H1 (cell line): ENCODE results near the gene KATNAL1. TPM values are rescaled to one million over a fixed set of nuclear protein-coding genes. Genes with fewer than 3 reads are reported as not detected.

Source experiments
- CTCF ChIA-PET: fragments of 300-600 bp; sonication (Branson Sonifier 250); formaldehyde crosslinking; loops from one replicate; lab custom pipeline; 2021; ENCODE audit not compliant: partially characterized antibody; lab: Charles Lee
- POLR2A ChIA-PET: fragments of 300-600 bp; sonication (Branson Sonifier 250); formaldehyde crosslinking; loops from one replicate; lab custom pipeline; 2021; ENCODE audit warnings: inconsistent platforms; ENCODE audit not compliant: partially characterized antibody; lab: Charles Lee
- DNase-seq, 2 experiments: peaks; one replicate each; pipeline versions ENCODE4 v3.0.0 to v3.0.0-alpha.2; 2010 to 2022; ENCODE audit warnings: low spot score in 2 of 2, low read depth in 1 of 2, mixed read lengths in 1 of 2
- FAIRE-seq: peaks from 2 replicates; lab custom pipeline; 2011; peaks lifted over from hg19 to GRCh38; lab: Jason Lieb, UNC
- H2AFZ ChIP-seq: 2 replicates; pipeline ENCODE4 v1.8.1; 2012; ENCODE audit warnings: low read length, inconsistent platforms
- H2AK5ac ChIP-seq: 2 replicates; pipeline ENCODE4 v1.6.1; 2013; ENCODE audit warnings: low read depth, low read length
- H2BK120ac ChIP-seq: replicated peaks from 2 replicates; pipeline ENCODE3; 2013; ENCODE audit warnings: low read depth, low read length, inconsistent platforms
- H2BK12ac ChIP-seq: 2 replicates; pipeline ENCODE4 v1.6.1; 2013; ENCODE audit warnings: low read depth, low read length
- H2BK15ac ChIP-seq: 2 replicates; pipeline ENCODE4 v1.6.1; 2013; ENCODE audit warnings: low read length
- H2BK20ac ChIP-seq: 2 replicates; pipeline ENCODE4 v1.6.1; 2013; ENCODE audit warnings: low read length
- H2BK5ac ChIP-seq: 2 replicates; pipeline ENCODE4 v1.6.1; 2013; ENCODE audit warnings: low read depth, low read length
- H3K14ac ChIP-seq: 2 replicates; pipeline ENCODE4 v1.6.1; 2013; ENCODE audit warnings: inconsistent platforms; ENCODE audit not compliant: insufficient read length
- H3K18ac ChIP-seq: 2 replicates; pipeline ENCODE4 v1.6.1; 2013; ENCODE audit warnings: low read length; ENCODE audit errors: extremely low read depth
- H3K23ac ChIP-seq: 2 replicates; pipeline ENCODE4 v1.6.1; 2013; ENCODE audit warnings: inconsistent platforms; ENCODE audit not compliant: insufficient read length
- H3K23me2 ChIP-seq: 2 replicates; pipeline ENCODE4 v1.6.1; 2013; ENCODE audit warnings: low read depth, low read length
- H3K27ac ChIP-seq: 2 replicates; pipeline ENCODE4 v1.6.1; 2011; ENCODE audit warnings: low read depth, low read length, inconsistent platforms
- H3K27me3 ChIP-seq, 4 experiments: replicated peaks in 1 of 4; 1 replicate in 1 of 4; 2 replicates in 3 of 4; pipeline versions ENCODE4 v1.6.1 to v1.8.1; 2011 to 2013; ENCODE audit warnings: low read length in 3 of 4, mild to moderate bottlenecking in 3 of 4, inconsistent platforms in 2 of 4, mixed read lengths in 2 of 4, moderate library complexity in 1 of 4; ENCODE audit not compliant: control insufficient read depth in 3 of 4, insufficient read depth in 3 of 4; ENCODE audit errors: extremely low read depth in 1 of 4
- H3K36me3 ChIP-seq, 4 experiments: 2 replicates each; pipeline versions ENCODE4 v1.6.1 to v1.8.1; 2011 to 2013; ENCODE audit warnings: mild to moderate bottlenecking in 4 of 4, low read length in 3 of 4, moderate library complexity in 2 of 4, control low read depth in 1 of 4, inconsistent platforms in 1 of 4; ENCODE audit not compliant: insufficient read depth in 4 of 4, control insufficient read depth in 2 of 4
- H3K4ac ChIP-seq: replicated peaks from 2 replicates; pipeline ENCODE3; 2013; ENCODE audit warnings: low read length, low read depth, mixed read lengths, inconsistent platforms; ENCODE audit not compliant: insufficient read length
- H3K4me1 ChIP-seq, 4 experiments: replicated peaks in 1 of 4; 1 replicate in 1 of 4; 2 replicates in 3 of 4; pipeline versions ENCODE4 v1.6.1 to v1.8.1; 2011 to 2013; ENCODE audit warnings: low read length in 3 of 4, inconsistent platforms in 2 of 4, mixed read lengths in 1 of 4; ENCODE audit not compliant: insufficient read depth in 4 of 4, control insufficient read depth in 3 of 4
- H3K4me2 ChIP-seq, 2 experiments: 2 replicates each; pipeline versions ENCODE4 v1.6.1 to v1.8.1; 2011 to 2013; ENCODE audit warnings: low read depth in 2 of 2, low read length in 2 of 2, control low read depth in 1 of 2, inconsistent platforms in 1 of 2, mild to moderate bottlenecking in 1 of 2; ENCODE audit not compliant: insufficient read depth in 1 of 2
- H3K4me3 ChIP-seq, 4 experiments: fragments of 200-600, 300-600 bp in 1 of 4; sonication (generic), shearing (Covaris generic), sonication (Bioruptor Twin) in 1 of 4; 2 replicates each; pipeline versions ENCODE4 v1.5.1 to v1.8.1; 2011 to 2016; ENCODE audit warnings: low read length in 4 of 4, low read depth in 3 of 4, control low read depth in 2 of 4, inconsistent platforms in 2 of 4, mild to moderate bottlenecking in 2 of 4, mixed read lengths in 1 of 4, moderate library complexity in 1 of 4; ENCODE audit not compliant: insufficient read depth in 2 of 4; ENCODE audit errors: extremely low read depth in 1 of 4
- H3K56ac ChIP-seq: replicated peaks from 2 replicates; pipeline ENCODE3; 2013; ENCODE audit warnings: low read depth, mild to moderate bottlenecking, mixed read lengths, low read length, inconsistent platforms; ENCODE audit not compliant: insufficient read length
- H3K79me1 ChIP-seq: 2 replicates; pipeline ENCODE4 v1.6.1; 2013; ENCODE audit warnings: low read depth, low read length, control low read depth
- H3K79me2 ChIP-seq, 2 experiments: 2 replicates each; pipeline versions ENCODE4 v1.6.1 to v1.8.1; 2012 to 2013; ENCODE audit warnings: low read length in 2 of 2, mild to moderate bottlenecking in 2 of 2, inconsistent platforms in 1 of 2; ENCODE audit not compliant: insufficient read depth in 2 of 2, control insufficient read depth in 1 of 2
- H3K9ac ChIP-seq, 4 experiments: replicated peaks in 1 of 4; 1 replicate in 1 of 4; 2 replicates in 3 of 4; pipeline versions ENCODE4 v1.6.1 to v1.8.1; 2011 to 2013; ENCODE audit warnings: low read depth in 3 of 4, low read length in 3 of 4, control low read depth in 2 of 4, mild to moderate bottlenecking in 2 of 4, moderate library complexity in 2 of 4, inconsistent platforms in 1 of 4; ENCODE audit errors: extremely low read depth in 1 of 4
- H3K9me3 ChIP-seq, 2 experiments: 2 replicates each; pipeline versions ENCODE4 v1.6.1 to v1.8.1; 2012 to 2013; ENCODE audit warnings: mild to moderate bottlenecking in 2 of 2, moderate library complexity in 2 of 2, control low read depth in 1 of 2, inconsistent platforms in 1 of 2, low read depth in 1 of 2, low read length in 1 of 2, mixed read lengths in 1 of 2; ENCODE audit not compliant: insufficient read depth in 2 of 2
- H4K20me1 ChIP-seq, 2 experiments: replicated peaks in 1 of 2; 2 replicates each; pipeline versions ENCODE3 to v1.8.1; 2011 to 2013; ENCODE audit warnings: inconsistent platforms in 2 of 2, low read length in 2 of 2, mild to moderate bottlenecking in 1 of 2; ENCODE audit not compliant: insufficient read depth in 2 of 2, control insufficient read depth in 1 of 2
- H4K5ac ChIP-seq: 2 replicates; pipeline ENCODE4 v1.6.1; 2013; ENCODE audit warnings: low read length, low read depth, mixed read lengths, inconsistent platforms; ENCODE audit not compliant: insufficient read length
- H4K8ac ChIP-seq: 2 replicates; pipeline ENCODE4 v1.8.0; 2013; ENCODE audit warnings: mild to moderate bottlenecking, moderate library complexity, low read length, inconsistent platforms; ENCODE audit not compliant: insufficient read depth; ENCODE audit errors: extremely low read depth
- H4K91ac ChIP-seq: replicated peaks from 2 replicates; pipeline ENCODE3; 2013; ENCODE audit warnings: low read length, mixed read lengths, inconsistent platforms; ENCODE audit not compliant: insufficient read length
- GABPA ChIP-seq: IDR thresholded peaks from 2 replicates; pipeline ENCODE4 v1.6.1; 2011; ENCODE audit warnings: mild to moderate bottlenecking, low read length, moderate library complexity, borderline replicate concordance; ENCODE audit not compliant: insufficient read depth
- KDM5A ChIP-seq: fragments of 200-600 bp; IDR thresholded peaks from 2 replicates; pipeline ENCODE4 v1.7.1; 2012; ENCODE audit warnings: mild to moderate bottlenecking, low read length, inconsistent platforms, mixed read lengths
- WGBS, 2 experiments: shearing (Covaris generic) in 1 of 2; methylation state at CpG; one replicate each; pipeline versions ENCODE4 v1.1.6 to v1.1.7; 2013 to 2015; ENCODE audit warnings: low lambda C conversion rate in 2 of 2, mixed read lengths in 2 of 2, inconsistent platforms in 1 of 2, low coverage in 1 of 2, missing lambda C conversion rate in 1 of 2; ENCODE audit not compliant: insufficient replicate concordance in 2 of 2, insufficient coverage in 1 of 2, insufficient read length in 1 of 2; ENCODE audit errors: extremely low coverage in 1 of 2, missing lambda C conversion rate in 1 of 2; 5-methylcytosine and 5-hydroxymethylcytosine counted together
- polyA plus RNA-seq, 7 experiments: library from polyadenylated mRNA; depleted of rRNA in 3 of 7; stranded (reverse) in 5 of 7; unstranded in 2 of 7; fragments of >200 nt in 5 of 7; fragments of 200-250 nt in 2 of 7; gene quantifications; 1 replicate in 5 of 7; 2 replicates in 1 of 7; 4 replicates in 1 of 7; pipeline versions ENCODE4 v1.2.1 to v1.2.3, GENCODE V29; 2011 to 2013; ENCODE audit warnings: missing spikeins in 2 of 7, mixed read lengths in 2 of 7
- total RNA-seq: library from RNA; stranded (reverse); fragmentation: NEBNext Ultra II Directional; extraction: Animal tissue kit (Norgen Biotek cat#: 25700); gene quantifications from 2 replicates; pipeline ENCODE4 v1.2.1, GENCODE V29; 2021
- TF ChIP-seq, protein P1 (sequence below): IDR thresholded peaks from 2 replicates; pipeline ENCODE4 v1.6.1; 2011; ENCODE audit warnings: low read depth, mild to moderate bottlenecking, low read length; ENCODE audit not compliant: insufficient read depth

KATNAL1 gene
- total and polyA plus RNA-seq, 2 of the 8 experiments (the other 6 are each of a cell fraction or from before 2014, with no cell fraction given), result 4.0 to 13.2 TPM

DNA sequence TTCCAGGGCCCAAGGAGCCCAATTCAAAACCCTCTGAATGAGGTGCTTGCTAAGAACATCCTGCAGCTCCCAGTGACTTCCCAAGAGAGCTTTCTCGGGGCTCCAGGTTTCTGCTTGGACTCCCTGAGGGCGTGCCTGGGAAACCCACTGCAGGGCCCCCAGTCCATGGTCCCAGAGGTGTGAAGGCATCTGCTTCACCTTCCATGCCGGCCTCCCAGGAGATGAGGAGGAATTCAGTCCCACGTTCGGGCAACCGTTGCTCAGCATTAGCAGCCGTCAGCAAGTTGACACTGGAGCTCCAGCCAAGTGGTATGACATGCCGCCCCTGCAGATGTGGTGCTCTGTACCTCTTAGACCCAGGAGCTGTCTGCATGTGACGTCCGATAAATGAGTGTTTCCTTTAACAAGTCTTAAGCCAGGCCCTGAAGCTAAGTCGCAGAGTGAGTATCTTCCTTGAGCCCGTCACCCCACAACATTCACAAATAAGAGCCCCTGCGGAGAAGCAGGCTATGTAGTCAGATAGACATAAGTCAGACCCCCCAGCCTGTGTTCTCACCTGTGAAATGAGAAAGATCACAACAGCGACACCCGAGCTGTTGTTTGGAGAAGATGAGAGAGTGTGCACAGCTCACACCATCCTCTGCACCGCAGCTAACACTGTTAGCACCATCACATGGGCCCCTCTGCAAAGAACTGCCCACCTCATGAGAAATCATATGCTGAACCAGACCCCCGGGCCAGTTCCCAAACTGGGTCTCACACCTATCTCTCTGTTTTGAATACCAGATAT is 150.3 kb downstream of the KATNAL1 start:
- no peak overlapping the region for H2AK5ac ChIP-seq
- WGBS, 2 experiments, result 91% methylated on average over 17 of the region's 17 CpGs; no CpG with 5 or more reads in 1 of the 2 experiments
- H2BK20ac ChIP-seq, result no peak overlapping the region
- CTCF ChIA-PET, result interaction anchor here (0.5 to 2.8 kb wide), 5 partner anchors 9 to 256 kb away, joined by 3 to 11 read pairs (median 5); no protein-coding TSS in a partner anchor
- no peak overlapping the region for H4K91ac ChIP-seq
- no peaks in the 10 kb centered on the region for H3K9me3 ChIP-seq
- no peaks in the 10 kb centered on the region for H3K79me2 ChIP-seq
- no peak for DNase-seq
- H3K18ac ChIP-seq, result no peak overlapping the region
- no peak overlapping the region for H2BK5ac ChIP-seq
- no peak overlapping the region for H2BK120ac ChIP-seq
- no peaks in the 10 kb centered on the region for H3K27me3 ChIP-seq
- TF ChIP-seq, protein P1, sequence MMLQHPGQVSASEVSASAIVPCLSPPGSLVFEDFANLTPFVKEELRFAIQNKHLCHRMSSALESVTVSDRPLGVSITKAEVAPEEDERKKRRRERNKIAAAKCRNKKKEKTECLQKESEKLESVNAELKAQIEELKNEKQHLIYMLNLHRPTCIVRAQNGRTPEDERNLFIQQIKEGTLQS, result no peak
- no peak for TF ChIP-seq GABPA
- no peak for TF ChIP-seq KDM5A
- TF ChIP-seq, all 59 proteins: peak for 0
- no peak overlapping the region for H3K14ac ChIP-seq
- no peak overlapping the region for H4K8ac ChIP-seq
- no peak overlapping the region for H3K9ac ChIP-seq
- H2AFZ ChIP-seq, result no peak overlapping the region
- H4K5ac ChIP-seq, result no peak overlapping the region
- POLR2A ChIA-PET, result interaction anchor here (0.8 kb wide), 1 partner anchor 15 kb away, joined by 3 read pairs; no protein-coding TSS in a partner anchor
- no peak overlapping the region for H3K4ac ChIP-seq
- no peak overlapping the region for H3K23ac ChIP-seq
- no peak overlapping the region for H3K56ac ChIP-seq
- no peak overlapping the region for H3K4me2 ChIP-seq
- H2BK15ac ChIP-seq, result no peak overlapping the region
- no peaks in the 10 kb centered on the region for H4K20me1 ChIP-seq
- no peaks in the 10 kb centered on the region for H3K36me3 ChIP-seq
- peaks cover 0 to 5% (median 0%) of the 10 kb centered on the region in 4 experiments; a peak in 2 of 7 replicates for H3K4me1 ChIP-seq
- no peak for FAIRE-seq
- no peak overlapping the region for H3K4me3 ChIP-seq
- no peak overlapping the region for H3K27ac ChIP-seq
- no peak overlapping the region for H2BK12ac ChIP-seq
- no peaks in the 10 kb centered on the region; the same call in 1 of the 2 replicates for H3K23me2 ChIP-seq
- H3K79me1 ChIP-seq, result no peaks in the 10 kb centered on the region
